ENCODE data around the gene DENND1C.

The DENND1C gene

DNA sequence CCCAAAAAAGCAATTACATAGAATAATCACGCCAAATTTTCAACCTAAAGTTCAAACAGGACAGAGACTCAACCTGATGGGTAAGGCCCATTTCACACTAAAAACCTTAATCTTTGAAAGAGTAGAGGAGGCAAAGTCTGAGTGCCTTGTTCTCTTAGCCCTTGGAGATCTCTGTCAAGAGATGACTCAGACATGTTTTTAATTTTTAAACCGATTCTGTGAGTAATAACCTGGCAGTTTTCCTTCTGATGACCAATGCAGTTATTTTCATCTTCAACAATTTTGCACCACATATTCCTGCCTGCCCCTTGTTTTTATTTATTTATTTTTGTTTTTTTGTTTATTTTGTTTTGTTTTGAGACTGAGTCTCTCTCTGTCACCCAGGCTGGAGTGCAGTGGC is 37.7 kb upstream of the DENND1C start:
- H3K4me3 ChIP-seq (ENCODE audit: low read depth, low read length), result no peak overlapping the region
- no peak for DNase-seq (ENCODE audit: low read depth)
- no peak for TF ChIP-seq MYC (IDR thresholded peaks at IDR 0.05; ENCODE audit: low read depth, low read length)
- no peak for TF ChIP-seq MAX (IDR thresholded peaks at IDR 0.05; ENCODE audit: low read depth, low read length)
- TF ChIP-seq, protein P1, sequence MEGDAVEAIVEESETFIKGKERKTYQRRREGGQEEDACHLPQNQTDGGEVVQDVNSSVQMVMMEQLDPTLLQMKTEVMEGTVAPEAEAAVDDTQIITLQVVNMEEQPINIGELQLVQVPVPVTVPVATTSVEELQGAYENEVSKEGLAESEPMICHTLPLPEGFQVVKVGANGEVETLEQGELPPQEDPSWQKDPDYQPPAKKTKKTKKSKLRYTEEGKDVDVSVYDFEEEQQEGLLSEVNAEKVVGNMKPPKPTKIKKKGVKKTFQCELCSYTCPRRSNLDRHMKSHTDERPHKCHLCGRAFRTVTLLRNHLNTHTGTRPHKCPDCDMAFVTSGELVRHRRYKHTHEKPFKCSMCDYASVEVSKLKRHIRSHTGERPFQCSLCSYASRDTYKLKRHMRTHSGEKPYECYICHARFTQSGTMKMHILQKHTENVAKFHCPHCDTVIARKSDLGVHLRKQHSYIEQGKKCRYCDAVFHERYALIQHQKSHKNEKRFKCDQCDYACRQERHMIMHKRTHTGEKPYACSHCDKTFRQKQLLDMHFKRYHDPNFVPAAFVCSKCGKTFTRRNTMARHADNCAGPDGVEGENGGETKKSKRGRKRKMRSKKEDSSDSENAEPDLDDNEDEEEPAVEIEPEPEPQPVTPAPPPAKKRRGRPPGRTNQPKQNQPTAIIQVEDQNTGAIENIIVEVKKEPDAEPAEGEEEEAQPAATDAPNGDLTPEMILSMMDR (IDR thresholded peaks at IDR 0.05; ENCODE audit: low read depth, low read length), result no peak
- TF ChIP-seq POLR2A (IDR thresholded peaks at IDR 0.05; ENCODE audit: extremely low read depth, insufficient read length), result no peak

DNA sequence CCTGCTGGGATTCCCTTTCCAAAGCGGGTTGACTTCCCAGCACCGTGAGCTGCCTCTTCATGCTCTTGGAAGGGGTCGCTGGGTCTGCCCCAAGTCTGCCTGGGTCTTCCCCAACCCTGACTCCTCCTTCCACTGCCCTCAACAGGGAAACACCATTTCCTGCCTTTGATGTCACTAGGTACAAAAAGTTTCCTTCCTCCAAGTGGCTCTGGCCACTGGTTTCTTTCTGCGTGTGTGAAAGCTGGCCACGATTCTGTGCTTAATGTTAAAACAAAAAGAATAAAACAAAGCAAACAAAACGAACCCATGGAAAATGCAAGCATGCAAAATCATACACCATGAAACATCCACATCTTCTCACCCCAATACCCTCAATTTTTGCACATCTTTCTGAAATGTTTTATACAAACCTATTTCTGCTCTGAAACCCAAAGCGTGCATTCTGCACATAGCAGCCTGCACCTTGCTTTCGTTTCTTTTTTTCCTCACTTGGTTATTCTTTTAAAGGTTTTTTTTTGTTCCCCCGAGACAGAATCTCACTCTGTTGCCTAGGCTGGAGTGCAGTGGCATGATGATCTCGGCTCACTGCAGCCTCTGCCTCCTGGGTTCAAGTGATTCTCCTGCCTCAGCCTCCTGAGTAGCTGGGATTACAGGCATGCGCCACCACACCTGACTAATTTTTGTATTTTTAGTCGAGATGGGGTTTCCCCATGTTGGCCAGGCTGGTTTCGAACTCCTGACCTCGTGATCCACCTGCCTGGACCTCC is 36.7 kb upstream of the DENND1C start:
- DNase-seq (ENCODE audit: low read depth), result peak; percentile 25
- TF ChIP-seq, protein P1 (IDR thresholded peaks at IDR 0.05; ENCODE audit: low read depth, low read length), result no peak
- TF ChIP-seq POLR2A (IDR thresholded peaks at IDR 0.05; ENCODE audit: extremely low read depth, insufficient read length), result no peak
- TF ChIP-seq MAX (IDR thresholded peaks at IDR 0.05; ENCODE audit: low read depth, low read length), result no peak
- TF ChIP-seq MYC (IDR thresholded peaks at IDR 0.05; ENCODE audit: low read depth, low read length), result no peak

DNA sequence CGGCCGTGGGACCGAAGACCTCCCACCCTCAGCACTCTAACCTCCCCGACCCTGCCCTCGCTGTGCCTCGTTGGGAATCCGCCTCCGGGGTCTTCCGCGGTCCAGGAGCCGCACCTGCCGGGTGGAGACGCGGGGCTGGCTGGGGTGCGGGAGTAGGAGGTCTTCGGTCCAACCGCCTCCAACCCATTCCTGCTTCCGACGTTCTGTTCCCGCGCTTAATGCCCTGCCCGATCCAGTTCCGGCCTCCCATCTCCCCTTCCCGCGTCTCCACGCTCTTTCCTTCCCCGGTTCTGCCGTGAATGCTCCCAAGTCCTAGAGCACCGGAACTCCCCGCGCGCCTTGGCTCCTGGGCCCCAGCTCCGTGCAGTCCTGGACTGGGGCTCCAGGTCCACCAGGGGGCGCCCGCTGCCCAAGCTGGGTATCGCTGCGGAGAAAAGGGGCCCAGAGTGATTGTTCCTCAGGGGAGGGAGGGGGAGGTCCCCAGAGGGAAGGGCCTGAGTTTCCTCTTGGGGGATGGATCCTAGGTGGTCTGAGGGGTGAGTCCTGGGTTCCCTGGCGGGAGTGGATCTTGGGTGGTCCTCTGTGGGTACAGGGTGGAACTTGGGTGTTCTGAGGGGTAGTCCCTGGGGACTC is 35.2 kb upstream of the DENND1C start:
- H3K4me3 ChIP-seq (ENCODE audit: low read depth, low read length), result peak overlapping the region; percentile 60
- peak; percentile 85 for DNase-seq (ENCODE audit: low read depth)
- no peak for TF ChIP-seq MAX (IDR thresholded peaks at IDR 0.05; ENCODE audit: low read depth, low read length)
- peak; percentile 3; the same call in 1 of the 2 replicates for TF ChIP-seq MYC (IDR thresholded peaks at IDR 0.05; ENCODE audit: low read depth, low read length)
- TF ChIP-seq, protein P1 (IDR thresholded peaks at IDR 0.05; ENCODE audit: low read depth, low read length), result peak; percentile 52

More for the DNA sequence above, 36.7 kb upstream of the DENND1C start:
- H3K4me3 ChIP-seq (ENCODE audit: low read depth, low read length), result no peak overlapping the region

- DNase-seq (ENCODE audit: low read depth), result peak; percentile 88
Measured at GRCh38 chr19:6516018-6516658, 34.6 kb upstream of the DENND1C start.

DNA sequence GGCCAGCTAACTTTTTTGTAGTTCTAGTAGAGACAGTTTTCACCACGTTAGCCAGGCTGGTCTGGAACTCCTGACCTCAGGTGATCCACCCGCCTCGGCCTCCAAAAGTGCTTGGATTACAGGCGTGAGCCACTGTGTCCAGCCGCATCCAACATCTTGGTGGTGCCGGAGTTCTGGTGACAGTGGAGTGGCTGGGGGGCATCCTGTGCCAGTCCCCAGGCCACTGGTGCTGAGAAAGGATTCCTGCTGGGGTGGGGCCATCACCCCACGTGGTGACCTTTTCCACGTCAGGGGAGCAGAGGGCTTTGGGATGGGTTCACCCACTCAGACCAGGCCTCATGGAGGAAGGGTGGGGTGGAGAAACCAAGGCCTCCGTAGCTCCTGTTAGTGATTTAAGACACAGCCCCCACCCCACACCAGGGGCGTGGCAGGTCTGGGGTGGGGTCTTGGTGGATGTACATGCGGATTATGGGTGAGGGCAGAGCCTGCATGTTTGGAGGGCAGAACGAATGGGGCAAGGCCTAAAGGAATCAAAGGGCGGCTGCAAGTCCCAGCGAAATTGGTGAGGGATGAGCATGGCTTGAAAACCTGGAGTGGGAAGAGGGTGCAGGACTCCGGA is 33.4 kb upstream of the DENND1C start:
- no peak overlapping the region for H3K4me3 ChIP-seq (ENCODE audit: low read depth, low read length)
- DNase-seq (ENCODE audit: low read depth), result no peak
- TF ChIP-seq POLR2A (IDR thresholded peaks at IDR 0.05; ENCODE audit: extremely low read depth, insufficient read length) (no peak), MYC (IDR thresholded peaks at IDR 0.05; ENCODE audit: low read depth, low read length) (no peak), MAX (IDR thresholded peaks at IDR 0.05; ENCODE audit: low read depth, low read length) (no peak)
- TF ChIP-seq, protein P1 (IDR thresholded peaks at IDR 0.05; ENCODE audit: low read depth, low read length), result no peak

More at GRCh38 chr19:6516018-6516658, 34.6 kb upstream of the DENND1C start:
- peak overlapping the region; percentile 60 for H3K4me3 ChIP-seq (ENCODE audit: low read depth, low read length)
- no peak for TF ChIP-seq MAX (IDR thresholded peaks at IDR 0.05; ENCODE audit: low read depth, low read length)
- no peak for TF ChIP-seq POLR2A (IDR thresholded peaks at IDR 0.05; ENCODE audit: extremely low read depth, insufficient read length)
- TF ChIP-seq, protein P1 (IDR thresholded peaks at IDR 0.05; ENCODE audit: low read depth, low read length), result no peak
- no peak for TF ChIP-seq MYC (IDR thresholded peaks at IDR 0.05; ENCODE audit: low read depth, low read length)
